ENCODE results near the gene UMPS.

- TF ChIP-seq CTCF (IDR thresholded peaks at IDR 0.05; ENCODE audit: insufficient read depth, low read length, poor library complexity, severe bottlenecking) (no peak), EZH2phosphoT487 (conservative IDR thresholded peaks at IDR 0.05; ENCODE audit: low read length) (no peak)
Observed at GRCh38 chr3:124685067-124685466, 45.2 kb upstream of the UMPS start.
